Retina (tissue), 1 donor: ENCODE data around the gene NAB1.
"Not testable (repeated sequence)": the region's sequence is repeated elsewhere in the genome, so short reads cannot be mapped to it uniquely, and the experiment has no call there.

Source experiments
- DNase-seq: peaks from one replicate; pipeline ENCODE4 v3.0.0-alpha.2; 2016

Gene NAB1, protein sequence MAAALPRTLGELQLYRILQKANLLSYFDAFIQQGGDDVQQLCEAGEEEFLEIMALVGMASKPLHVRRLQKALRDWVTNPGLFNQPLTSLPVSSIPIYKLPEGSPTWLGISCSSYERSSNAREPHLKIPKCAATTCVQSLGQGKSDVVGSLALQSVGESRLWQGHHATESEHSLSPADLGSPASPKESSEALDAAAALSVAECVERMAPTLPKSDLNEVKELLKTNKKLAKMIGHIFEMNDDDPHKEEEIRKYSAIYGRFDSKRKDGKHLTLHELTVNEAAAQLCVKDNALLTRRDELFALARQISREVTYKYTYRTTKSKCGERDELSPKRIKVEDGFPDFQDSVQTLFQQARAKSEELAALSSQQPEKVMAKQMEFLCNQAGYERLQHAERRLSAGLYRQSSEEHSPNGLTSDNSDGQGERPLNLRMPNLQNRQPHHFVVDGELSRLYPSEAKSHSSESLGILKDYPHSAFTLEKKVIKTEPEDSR

DNA sequence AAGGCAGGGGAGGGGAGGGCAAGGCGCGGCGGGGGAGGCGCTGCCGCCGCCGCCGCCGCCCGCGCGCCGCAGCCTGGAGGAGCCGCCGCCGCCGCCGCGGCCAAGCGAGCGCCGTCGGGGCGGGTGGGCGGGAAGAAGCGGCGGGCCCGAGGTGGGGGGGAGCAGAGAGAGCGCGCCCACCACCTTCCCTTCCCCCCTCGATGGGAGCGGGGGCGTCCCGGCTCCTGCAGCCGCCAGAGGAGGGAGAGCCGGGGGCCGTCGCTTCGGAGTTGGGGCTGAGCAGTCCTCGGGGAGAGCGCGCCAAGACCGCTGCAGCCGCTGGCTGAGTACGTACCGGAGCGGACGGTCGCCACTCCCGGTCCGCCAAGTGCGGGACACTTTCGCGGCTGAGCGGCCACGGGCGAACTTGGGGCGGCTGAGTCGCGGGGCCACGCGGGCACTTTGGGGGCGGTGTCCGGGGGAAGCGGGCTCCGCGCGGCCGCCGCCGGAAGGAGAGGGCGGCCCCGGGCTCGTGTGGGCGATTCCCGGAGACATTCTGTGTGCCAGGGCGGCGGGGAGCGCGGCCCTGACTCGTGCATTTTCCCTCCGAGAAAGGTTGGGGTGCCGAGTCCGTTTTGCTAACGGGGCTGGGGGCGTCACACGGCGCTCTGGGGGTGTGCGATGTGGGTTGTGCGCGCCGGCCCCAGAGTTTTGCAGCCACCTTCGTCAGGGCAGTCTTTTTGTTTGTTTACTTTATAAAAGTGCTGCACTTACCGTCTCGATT, at the start of gene NAB1:
Gene NAB1, plus strand, starts transcription at position 49 of the 763 bp plus-strand sequence. CDS start 10,094 bp downstream, outside the sequence.
- peak; percentile 85 for DNase-seq

DNA sequence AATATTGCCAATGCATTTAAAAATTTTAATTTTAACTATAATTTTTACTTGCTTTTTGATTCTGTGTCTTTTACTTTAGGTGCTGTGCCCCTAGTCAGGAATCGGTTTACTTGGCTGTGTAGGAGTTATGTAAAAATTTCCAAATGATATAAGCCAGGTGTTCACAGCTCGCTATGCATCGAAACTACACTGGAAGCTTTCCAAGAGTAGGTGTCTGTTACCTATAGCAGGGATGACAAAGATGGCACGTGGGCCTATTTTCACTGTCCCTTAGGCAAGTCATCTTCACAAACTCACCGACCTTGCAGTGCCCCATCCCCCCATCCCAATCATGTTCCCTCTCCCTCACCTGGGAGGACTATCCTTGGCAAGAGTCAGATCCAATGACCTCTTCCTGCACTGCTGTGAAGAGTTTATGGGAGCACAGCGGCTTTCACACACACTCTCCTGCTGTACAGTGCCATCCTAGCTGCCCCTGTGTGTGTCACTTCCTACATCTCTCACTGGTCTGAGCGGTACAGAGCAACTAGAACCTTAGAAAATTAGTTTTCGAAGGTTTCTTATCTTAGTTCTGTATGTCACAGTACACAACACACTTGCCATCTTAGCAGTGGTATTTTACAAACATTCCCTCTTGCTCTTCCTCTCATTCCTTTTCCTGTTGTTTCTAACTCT, 49.2 kb upstream of the NAB1 start:
- no peak for DNase-seq

DNA sequence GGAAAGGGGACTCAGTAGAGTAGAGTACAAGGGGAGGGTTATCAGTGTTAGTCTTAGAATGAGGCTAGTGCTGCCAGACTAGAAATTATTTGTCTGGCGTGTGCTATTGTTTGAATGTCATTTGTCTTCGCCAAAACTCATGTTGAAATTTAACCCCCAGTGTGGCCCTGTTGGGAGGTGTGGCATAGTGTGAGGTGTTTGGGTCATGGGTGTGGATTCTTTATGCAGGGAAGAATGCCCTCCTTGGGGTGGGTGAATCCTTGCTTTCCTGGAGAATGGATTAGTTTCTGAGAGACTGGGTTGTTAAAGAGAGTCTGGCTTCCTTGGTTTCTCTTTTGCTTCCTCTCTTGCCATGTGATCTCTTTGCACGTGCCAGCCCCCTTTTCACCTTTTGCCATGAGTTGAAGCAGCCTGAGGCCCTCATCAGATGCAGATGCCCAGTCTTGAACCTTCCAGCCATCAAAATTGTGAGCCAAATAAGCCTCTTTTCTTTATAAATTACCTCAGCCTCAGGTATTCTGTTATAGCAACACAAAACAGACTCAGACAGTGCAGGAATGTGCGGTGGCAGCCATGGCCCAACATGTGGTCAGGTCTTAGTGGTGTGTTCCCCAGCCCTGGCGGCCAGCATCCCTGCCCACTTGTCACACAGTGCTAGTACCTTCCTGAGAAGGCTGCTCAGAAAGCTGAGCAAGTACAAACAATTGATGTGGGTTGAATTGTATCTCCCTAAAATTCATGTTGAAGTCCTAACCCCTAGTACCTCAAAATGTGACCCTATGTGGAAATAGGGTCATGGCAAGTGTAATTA, 48.4 kb upstream of the NAB1 start:
- DNase-seq: no peak

DNA sequence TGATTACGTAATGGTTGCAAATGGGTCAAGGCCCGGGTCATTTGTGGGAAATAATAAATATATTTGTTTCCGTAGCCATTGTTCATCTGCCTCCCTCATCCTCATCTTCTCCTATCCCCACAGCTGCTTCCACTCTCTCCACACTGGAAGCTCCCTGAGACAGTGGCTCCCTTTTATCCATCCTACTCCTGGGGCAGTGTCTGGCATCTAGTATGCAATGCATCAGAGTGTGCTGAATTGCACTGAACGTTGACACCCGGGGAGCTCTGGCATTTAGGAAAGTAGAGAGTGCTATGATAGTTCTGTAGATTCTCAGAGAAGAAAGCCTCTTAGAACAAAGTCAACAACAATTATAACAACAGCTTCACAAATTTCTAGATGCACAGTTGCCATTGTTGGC, 45.5 kb upstream of the NAB1 start:
- DNase-seq: no peak

DNA sequence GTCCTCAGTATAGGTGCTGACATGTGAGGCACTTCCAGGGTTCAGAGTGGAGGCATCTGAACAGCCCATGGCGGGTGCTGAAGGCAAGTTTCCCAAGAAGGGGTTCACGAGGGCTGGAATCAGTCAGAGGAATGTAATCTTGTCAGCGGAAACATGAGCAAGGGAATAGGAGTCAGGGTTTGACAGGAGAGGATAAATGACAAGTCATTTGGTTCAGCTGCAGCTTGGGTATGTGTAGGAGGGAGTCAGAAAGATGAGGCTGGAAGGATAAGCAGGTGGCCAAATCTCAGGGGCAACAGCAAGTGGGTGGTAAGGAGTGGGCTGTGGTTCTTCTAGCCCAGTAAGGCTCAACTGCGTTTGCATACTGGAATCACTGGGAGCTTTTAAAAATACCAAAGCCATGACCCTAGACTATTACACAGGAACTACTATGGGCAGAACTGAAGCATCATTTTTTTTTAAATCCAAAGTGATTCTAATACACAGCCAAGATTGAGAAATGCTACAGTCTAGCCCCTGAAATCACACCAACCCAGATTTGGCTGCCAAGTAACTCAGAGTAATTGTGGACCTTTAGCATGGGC, 41.8 kb upstream of the NAB1 start:
- DNase-seq: no peak

DNA sequence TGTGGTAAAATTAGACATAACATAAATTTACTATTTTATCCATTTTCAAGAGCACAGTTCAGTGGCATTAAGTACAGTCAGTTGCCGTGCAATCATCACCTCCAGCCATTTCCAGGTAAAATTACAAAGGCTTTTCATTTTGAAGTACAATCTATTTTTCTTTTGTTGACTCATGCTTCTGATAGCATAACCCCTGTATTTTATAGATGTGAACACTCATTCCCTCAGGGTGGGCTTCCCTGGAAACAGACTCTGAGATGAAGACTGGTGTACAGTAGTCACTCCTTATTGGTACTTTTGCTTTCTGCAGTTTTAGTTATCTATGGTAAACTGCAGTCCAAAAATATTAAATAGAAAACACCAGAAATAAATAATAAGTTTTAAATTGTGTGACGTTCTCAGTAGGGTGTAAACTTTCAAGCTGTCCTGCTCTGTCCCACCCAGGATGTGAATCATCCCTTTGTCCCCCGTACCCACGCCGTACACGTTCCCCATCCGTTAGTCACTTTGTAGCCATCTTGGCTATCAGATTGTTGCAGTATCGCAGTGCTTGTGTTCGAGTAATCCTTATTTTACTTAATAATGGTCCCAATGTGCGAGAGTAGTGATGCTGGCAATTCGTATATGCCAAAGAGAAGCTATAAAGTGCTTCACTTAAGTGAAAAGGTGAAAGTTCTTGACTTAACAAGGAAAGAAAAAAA, 41.1 kb upstream of the NAB1 start:
- DNase-seq: no peak

DNA sequence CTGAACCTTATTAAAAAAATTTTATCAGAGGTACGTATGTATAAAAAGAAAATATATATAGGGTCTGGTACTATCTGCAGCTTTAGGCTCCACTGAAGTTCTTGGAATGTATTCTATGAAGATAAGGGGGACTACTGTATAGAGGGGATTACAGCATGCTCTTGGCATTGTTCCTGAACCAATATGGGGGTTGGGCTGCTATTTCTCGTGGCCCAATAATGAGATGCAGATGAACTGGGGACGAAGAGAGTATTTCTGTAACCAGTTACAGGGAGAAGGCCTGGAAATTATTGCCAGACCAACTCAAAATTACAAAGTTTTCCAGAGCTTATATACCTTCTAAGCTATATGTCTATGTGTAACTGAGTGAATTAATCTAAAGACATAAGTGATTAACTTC, 40.0 kb upstream of the NAB1 start:
- not testable (repeated sequence) for DNase-seq

DNA sequence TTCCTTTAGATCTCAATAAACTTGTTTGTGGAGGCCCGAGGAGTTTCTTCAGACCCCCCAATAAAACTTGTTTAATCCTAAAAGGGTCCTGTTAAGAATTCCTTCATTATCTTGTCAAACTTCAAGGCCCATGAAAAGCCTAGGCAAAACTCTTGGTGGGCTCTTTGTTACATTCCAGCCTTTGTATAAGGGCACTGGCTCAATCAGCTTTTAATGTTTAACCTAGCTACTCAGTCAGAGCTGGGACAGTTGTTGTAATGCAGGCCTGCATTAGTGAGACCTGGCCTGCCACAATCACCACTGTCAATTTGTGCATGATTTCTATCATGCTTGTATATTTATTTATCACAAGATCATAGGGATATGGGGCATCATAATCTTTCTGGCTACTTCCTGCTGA, 39.5 kb upstream of the NAB1 start:
- not testable (repeated sequence) for DNase-seq

DNA sequence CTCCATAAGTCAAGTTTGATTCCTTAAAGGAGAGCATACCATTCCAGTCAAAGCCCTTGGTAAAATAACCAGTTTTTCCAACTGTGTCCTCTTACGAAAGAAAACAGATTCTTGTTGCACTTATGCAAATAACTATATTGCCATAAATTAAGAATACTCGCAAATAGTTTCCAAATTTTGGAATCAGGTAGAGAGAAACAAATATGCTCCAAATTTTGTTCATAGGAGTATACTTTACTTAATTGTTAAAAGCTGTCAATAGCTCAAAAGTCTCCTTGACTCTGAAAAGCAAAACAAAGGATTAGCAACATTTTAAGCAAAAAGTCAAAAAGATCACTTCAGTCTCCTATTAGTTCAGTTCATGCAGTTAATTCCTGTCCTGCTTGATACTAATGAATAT, 38.4 kb upstream of the NAB1 start:
- not testable (repeated sequence) for DNase-seq

DNA sequence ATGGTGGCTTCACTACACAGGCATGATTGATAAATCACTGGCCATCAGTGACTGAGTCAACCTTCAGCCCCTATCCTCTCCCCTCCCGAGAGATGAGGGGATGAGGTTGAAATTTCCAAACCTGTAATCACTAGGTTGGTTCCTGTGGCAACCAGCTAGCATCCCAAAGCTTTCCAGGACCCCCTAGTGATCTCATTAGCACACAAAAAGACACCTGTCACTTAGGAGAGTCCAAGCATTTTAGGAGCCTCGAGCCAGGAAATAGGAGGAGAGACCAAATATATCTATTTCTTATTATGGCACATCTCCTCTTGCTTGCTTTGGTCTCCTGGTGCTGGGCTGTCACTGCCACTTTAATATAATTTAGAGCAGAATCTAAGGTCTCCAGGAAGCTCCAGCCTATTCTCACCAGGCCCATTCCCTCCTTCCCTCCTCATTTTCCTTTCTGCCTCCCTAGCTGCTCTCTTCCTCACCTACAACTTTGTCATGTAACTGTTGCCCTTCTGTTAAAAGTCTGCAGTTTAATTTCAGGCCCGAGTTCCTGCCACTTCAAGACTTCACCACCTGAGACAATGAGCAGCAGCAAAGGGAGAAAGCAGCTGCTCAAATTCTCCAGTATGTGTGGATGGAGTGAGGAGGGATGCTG, 33.2 kb upstream of the NAB1 start:
- no peak for DNase-seq

DNA sequence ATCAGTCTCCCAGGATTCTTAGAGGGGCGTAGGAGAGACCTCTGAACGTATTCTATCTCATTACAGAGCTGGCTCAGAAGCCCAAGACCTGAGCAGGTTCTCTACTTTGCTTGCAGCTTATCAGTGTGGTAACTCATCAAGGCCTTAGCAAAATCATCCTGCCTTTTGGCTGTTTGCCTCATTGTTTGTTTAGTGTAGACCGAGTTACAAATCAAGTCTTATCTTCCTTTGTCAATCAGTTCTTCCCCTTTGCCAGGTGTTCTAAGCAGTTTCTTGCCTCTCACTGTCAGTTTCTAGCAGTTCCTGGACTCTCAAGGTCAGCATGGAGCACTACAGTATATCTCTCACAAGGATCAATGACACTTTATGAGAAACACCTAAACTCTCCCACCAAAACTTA, 30.9 kb upstream of the NAB1 start:
- no peak for DNase-seq

DNA sequence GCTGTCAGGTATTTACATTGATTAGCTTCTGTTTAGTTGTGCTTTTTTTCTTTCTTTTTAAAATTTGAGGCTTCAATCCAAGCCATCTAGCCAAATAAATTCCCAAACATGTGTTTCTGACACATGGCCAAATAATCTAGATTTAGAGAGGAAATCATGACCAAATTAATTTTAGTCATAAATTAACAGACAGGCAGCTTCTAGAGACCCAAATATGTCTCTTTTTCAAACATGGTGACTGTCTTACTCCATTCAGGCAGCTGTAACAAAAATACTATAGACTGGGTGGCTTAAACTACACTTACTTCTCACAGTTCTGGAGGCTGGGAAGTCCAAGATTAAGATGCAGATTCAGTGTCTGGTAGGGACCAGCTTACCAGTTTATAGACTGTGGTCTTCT, 23.2 kb upstream of the NAB1 start:
- no peak for DNase-seq

DNA sequence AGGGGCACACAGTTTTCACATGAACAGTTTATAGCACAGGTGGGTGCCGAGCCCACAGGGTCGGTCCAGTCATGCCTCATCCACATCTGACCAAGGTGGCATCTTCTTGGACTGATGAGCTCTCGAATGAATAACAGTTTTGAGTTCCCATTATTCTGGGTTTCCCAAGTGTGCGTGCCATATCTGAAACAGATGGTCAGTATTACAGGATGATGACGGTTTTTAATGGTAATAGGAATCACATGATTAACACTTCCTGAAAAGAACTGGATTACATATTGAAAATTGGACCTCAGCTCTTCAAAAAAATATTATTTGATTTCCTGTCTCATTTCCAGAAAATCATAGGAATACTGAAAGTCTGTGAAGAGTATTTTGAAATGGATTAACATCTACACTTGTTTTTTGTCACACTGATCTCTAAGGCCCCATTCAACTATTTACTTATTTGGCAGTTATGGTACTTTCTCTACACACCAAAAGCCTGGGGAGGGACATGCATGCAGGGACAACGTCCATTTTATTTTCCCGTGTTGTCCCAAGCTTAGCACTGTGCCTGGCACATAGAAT, 22.2 kb upstream of the NAB1 start:
- no peak for DNase-seq

DNA sequence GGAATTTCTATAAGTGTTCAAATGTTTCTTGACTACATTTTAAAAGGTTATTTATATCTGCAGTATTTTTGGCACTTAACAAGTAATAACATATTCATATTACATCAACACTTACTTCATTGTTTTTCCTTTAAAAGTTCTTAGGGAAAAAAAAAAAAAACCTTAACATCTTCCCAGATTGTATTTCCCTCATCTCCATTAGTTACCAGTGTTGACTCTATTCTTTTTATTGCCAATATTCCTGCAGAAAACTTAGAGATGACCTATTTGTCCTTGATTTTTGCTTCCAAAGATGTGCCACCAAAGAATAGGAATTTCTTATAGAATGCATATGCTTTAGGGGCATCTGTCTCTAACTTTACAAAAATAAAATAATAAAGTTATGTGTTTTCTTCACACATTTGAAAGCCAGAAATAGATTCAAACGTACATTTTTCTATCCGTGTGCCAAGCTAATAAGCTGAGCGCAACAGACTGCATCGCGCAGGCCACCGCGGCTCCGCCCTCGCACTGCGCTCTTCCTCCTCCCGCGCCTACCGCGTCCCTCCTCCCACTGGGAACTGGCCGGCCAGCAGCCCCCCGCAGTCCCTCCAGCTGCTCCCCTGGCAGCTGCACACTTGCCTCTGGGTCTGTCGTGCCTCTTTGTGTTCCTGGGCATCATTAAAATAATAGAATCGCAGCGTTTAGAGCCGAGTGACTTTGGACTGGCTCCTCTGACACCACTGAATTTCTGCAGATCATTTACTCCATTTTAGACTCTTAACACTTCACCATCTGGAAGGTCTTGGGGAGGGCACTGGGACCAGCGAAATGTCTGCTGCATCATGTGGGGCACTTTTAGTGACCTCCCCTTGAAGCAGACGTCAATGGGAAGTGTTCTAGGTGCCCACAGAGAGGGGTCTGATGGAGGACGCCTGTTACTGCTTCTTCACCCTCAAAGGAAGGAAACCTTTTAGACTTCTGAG, 21.2 kb upstream of the NAB1 start:
- peak; percentile 89 for DNase-seq

DNA sequence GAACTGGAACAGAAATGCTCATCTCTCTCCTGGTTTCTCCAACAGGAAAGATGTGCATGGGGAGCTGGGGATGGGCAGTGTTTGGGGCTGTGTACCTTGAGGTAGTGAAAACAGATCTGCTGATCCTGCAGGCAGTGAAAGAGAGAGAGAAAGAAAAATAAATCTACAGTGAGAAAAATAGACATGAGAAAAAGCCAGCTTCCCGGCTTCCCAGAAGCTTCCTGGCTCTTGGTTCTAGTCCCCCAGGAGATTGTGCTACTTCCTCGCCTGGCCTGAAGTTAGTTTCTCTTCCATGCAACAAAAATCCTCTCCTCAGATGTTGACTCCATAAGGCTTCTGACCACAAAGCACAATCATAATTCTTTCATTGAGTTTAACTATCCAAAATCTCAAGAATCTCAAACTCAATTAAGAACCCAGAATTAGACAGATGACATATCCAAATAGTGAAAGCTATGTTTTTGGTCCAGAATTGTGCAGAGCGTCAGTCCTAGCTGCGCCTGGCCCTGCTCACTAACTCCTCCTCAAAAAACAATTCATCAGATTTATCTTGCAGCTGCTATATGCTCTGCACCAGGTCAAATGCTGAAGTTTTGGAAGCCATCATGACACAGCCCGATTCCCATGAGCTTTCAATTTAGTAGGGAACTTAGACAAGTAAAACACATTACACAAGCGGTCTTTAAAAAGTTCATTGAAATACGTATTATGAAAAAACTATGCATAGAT, 20.1 kb upstream of the NAB1 start:
- DNase-seq: no peak

DNA sequence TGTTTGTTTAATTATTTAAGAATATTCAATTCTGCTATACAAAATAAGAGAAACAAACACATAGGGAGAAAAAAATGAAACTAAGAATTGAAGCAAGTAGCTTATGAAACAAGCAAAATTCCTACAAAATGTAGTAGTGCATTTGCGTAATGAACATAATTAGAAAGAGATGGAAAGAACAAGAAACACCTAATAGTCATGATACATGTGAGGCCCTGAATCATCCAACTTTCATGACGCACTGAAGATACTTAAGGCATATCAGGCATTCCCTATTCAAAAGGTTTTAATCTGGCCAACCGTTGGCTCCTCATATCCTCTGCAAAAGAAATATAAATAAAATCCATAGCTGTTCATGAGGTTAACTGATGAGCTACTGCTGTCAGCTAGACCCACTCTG, 14.5 kb upstream of the NAB1 start:
- DNase-seq: no peak

DNA sequence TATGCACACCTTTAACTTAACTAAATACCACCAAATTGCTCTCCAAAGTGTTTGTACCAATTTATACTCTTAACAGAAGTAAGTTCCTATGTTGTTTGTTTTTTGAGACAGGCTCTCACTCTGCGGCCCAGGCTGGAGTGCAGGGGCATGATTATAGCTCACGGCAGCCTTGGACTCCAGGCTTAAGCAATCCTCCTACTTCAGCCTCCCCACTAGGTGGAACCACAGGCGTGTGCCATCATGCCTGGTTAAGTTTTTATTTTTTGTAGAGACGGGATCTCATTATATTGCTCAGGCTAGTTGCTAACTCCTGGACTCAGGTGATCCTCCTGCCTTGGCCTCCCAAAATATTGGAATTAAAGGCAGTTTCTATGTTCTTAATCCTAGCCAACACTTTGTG, 13.1 kb upstream of the NAB1 start:
- no peak for DNase-seq

DNA sequence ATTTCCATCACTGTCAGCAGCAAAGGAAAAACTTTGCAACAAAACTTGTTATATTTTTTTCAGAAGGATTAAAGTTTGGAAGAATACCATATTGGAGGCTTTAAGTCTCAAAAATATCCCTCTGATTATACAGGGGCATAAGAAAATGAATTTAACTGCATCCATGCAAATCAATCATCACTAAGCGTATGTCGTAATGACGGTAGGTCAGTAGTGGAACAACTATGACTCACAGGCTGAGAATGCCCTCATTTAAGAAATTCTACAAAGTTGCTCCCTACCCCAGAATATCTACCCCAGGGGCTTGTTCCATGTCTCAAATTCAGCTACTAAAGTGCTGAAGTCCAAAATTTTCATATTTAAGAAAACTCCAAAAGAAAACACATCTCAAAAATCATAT, 12.5 kb upstream of the NAB1 start:
- DNase-seq: no peak

DNA sequence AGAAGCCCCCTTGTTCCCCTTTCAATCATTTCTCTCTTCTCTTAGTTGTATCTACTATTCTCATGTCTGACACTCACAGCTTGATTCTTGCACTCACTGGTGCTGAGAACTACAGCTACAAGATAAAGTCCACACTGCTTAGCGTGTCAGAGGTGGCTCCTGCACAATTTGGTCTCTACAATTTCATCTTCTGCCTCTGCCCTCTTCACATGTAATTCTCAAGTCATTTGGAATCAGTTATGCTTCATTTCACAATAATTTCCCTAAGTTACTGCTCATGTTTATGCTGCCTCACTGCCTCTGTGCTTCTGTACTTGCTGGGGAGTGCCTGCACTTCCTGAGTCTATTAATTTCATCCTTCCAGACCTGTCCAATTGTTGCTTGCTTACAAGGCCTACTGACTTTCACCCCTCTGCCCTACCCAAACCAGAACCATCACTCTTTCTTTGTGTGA, 11.6 kb upstream of the NAB1 start:
- peak; percentile 74 for DNase-seq
